Loucy (cell line): Measurements from ENCODE around the gene SCRN2.

Experiments used
- EZH2phosphoT487 ChIP-seq: fragments of 200-600 bp; IDR thresholded peaks from 2 replicates; pipeline ENCODE4 v1.6.1; 2018; ENCODE audit warnings: antibody characterized with exemption, mild to moderate bottlenecking, moderate library complexity, borderline replicate concordance
- TF ChIP-seq, protein P1 (sequence below): fragments of 200-600 bp; sonication (generic); conservative IDR thresholded peaks from 2 replicates; pipeline ENCODE4 v1.5.1; 2014; ENCODE audit warnings: mild to moderate bottlenecking, antibody characterized with exemption, low read length

DNA sequence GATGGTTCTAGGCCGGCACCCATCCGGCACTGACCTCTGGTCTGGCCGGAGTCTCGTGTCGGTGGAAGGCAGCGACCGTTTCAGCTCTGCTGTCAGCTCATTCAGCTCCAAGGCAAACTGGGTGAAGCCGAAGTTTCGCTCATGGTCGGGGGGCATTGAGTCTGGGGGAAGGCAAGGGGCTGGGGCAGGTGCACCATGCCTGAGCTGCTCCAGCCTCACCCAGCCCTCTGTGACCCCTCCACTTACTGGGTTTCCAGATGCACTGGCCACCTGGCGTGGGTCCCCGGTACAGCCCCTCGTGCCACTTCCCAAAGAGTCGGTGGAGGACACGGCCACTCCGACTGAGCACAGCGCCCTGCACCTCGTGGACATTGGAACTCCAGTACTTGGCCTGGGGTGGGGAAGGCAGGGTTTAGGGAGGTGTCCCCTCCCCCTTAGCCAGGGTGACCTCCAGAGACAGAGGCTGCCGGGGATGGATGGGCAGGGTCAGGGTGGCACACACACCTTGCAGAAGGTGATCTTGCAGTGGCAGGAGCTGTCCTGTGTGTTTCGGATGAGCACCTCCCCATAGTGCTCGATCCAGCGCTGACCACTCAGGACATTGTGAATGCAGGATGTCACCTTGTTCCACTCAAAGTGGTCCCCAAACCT, 32.1 kb downstream of the SCRN2 start:
- TF ChIP-seq, protein P1, sequence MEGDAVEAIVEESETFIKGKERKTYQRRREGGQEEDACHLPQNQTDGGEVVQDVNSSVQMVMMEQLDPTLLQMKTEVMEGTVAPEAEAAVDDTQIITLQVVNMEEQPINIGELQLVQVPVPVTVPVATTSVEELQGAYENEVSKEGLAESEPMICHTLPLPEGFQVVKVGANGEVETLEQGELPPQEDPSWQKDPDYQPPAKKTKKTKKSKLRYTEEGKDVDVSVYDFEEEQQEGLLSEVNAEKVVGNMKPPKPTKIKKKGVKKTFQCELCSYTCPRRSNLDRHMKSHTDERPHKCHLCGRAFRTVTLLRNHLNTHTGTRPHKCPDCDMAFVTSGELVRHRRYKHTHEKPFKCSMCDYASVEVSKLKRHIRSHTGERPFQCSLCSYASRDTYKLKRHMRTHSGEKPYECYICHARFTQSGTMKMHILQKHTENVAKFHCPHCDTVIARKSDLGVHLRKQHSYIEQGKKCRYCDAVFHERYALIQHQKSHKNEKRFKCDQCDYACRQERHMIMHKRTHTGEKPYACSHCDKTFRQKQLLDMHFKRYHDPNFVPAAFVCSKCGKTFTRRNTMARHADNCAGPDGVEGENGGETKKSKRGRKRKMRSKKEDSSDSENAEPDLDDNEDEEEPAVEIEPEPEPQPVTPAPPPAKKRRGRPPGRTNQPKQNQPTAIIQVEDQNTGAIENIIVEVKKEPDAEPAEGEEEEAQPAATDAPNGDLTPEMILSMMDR, result no peak
- TF ChIP-seq EZH2phosphoT487, result no peak
